ENCODE measurements around the gene GALNT14. TPM values are rescaled to one million over a fixed set of nuclear protein-coding genes. Genes with fewer than 3 reads are reported as not detected.

GALNT14 gene
- total and polyA plus RNA-seq, 2 donors (not counting 1 experiment from before 2014, with no cell fraction given), result 3.1 to 6.2 TPM

DNA sequence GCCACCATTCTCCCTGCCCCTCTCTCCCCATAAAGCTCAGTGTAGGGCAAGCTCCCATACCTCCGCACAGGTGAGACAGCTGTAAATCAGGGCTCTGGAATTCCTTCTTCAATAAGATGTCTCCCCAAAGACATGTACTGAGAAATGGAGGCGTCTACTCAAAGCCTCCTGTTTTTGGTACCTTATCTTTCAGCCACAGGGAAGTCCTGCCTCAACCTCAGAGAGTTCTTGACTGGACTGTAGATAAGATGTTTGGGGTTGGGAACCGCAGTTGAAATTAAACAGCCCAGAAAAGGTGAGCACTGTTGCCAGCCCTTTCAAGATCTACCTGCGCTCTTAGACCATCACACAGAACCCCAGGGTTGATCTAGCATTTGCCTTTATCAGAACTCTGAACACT is 1.4 kb upstream of the GALNT14 start:
- Mint-ChIP-seq H3K4me3 (no peak overlapping the region), H3K9me3 (ENCODE audit: insufficient read depth) (no peaks in the 10 kb centered on the region), H3K27ac (no peak overlapping the region), H3K4me1 (peaks cover 17% of the 10 kb centered on the region), H3K27me3 (peaks cover 21% of the 10 kb centered on the region)
- Histone ChIP-seq H3K9ac (ENCODE audit: low read length) (no peak overlapping the region), H3K79me2 (ENCODE audit: control insufficient read depth, insufficient read depth, low read length) (no peaks in the 10 kb centered on the region), H3K27me3 (replicated peaks in 1 of 4; ENCODE audit: control extremely low read depth in 1 of 4, control insufficient read depth in 3 of 4, insufficient read depth in 4 of 4, low read length in 3 of 4) (peaks cover 0 to 11% (median 7%) of the 10 kb centered on the region in 4 experiments), H3K36me3 (replicated peaks in 1 of 2; ENCODE audit: control extremely low read depth in 1 of 2, control insufficient read depth in 1 of 2, extremely low read depth in 1 of 2, insufficient read depth in 2 of 2, low read length in 1 of 2) (no peaks in the 10 kb centered on the region), H2AFZ (ENCODE audit: insufficient read depth, low read depth, low read length, poor library complexity, severe bottlenecking) (no peak overlapping the region), H3K9me3 (ENCODE audit: control extremely low read depth in 1 of 3, control insufficient read depth in 2 of 3, insufficient read depth in 1 of 3, low read length in 2 of 3) (no peaks in the 10 kb centered on the region), H3K4me3 (ENCODE audit: control extremely low read depth in 1 of 5, extremely low read depth in 1 of 5, insufficient read depth in 1 of 5, low read depth in 2 of 5, low read length in 4 of 5) (no peak overlapping the region), H4K20me1 (ENCODE audit: control insufficient read depth, insufficient read depth, low read length, poor library complexity, severe bottlenecking) (no peaks in the 10 kb centered on the region), H3K4me2 (replicated peaks; ENCODE audit: low read depth, low read length, poor library complexity, severe bottlenecking) (no peak overlapping the region), H3K4me1 (ENCODE audit: control insufficient read depth in 2 of 2, insufficient read depth in 2 of 2, low read length in 2 of 2) (peaks cover 15 to 16% of the 10 kb centered on the region in 2 donors), H3K27ac (ENCODE audit: low read length in 2 of 2) (no peak overlapping the region)
- TF ChIP-seq EZH2 (IDR thresholded peaks at IDR 0.05; ENCODE audit: borderline replicate concordance, insufficient read depth, low read depth, low read length, poor library complexity, severe bottlenecking), result no peak
- no peak for TF ChIP-seq CTCF (IDR thresholded peaks at IDR 0.05)
- DNase-seq (no peak), ATAC-seq (ENCODE audit: low read depth) (no peak)
- ChIA-PET POLR2A (no interaction called here), CTCF (interaction anchor here (1.8 to 5.5 kb wide), 4 partner anchors 17 to 194 kb away, joined by 4 to 37 read pairs (median 24); no protein-coding TSS in a partner anchor)
- intact Hi-C loops (cut with micrococcal nuclease), result loop anchor here (5.0 kb wide), 2 partner anchors 78 to 178 kb away; partner anchors contain the start of gene CAPN14
- WGBS (ENCODE audit: insufficient coverage), result 90% methylated on average over 1 of the region's 4 CpGs

GRCh38 chr2:31137211-31138036 is 816 bp downstream of the GALNT14 start:
- Histone ChIP-seq H3K36me3 (replicated peaks in 1 of 2; ENCODE audit: control extremely low read depth in 1 of 2, control insufficient read depth in 1 of 2, extremely low read depth in 1 of 2, insufficient read depth in 2 of 2, low read length in 1 of 2) (no peaks in the 10 kb centered on the region), H3K9ac (ENCODE audit: low read length) (peak overlapping the region; percentile 72), H3K27me3 (replicated peaks in 1 of 4; ENCODE audit: control extremely low read depth in 1 of 4, control insufficient read depth in 3 of 4, insufficient read depth in 4 of 4, low read length in 3 of 4) (peaks cover 0 to 11% (median 7%) of the 10 kb centered on the region in 4 experiments), H4K20me1 (ENCODE audit: control insufficient read depth, insufficient read depth, low read length, poor library complexity, severe bottlenecking) (no peaks in the 10 kb centered on the region), H3K4me3 (ENCODE audit: control extremely low read depth in 1 of 5, extremely low read depth in 1 of 5, insufficient read depth in 1 of 5, low read depth in 2 of 5, low read length in 4 of 5) (peak overlapping the region; percentile 56 to 81 (median 60)), H3K4me1 (ENCODE audit: control insufficient read depth in 2 of 2, insufficient read depth in 2 of 2, low read length in 2 of 2) (peaks cover 15 to 16% of the 10 kb centered on the region in 2 donors), H3K79me2 (ENCODE audit: control insufficient read depth, insufficient read depth, low read length) (no peaks in the 10 kb centered on the region), H3K27ac (ENCODE audit: low read length in 2 of 2) (no peak overlapping the region), H2AFZ (ENCODE audit: insufficient read depth, low read depth, low read length, poor library complexity, severe bottlenecking) (peak overlapping the region; percentile 73), H3K9me3 (ENCODE audit: control extremely low read depth in 1 of 3, control insufficient read depth in 2 of 3, insufficient read depth in 1 of 3, low read length in 2 of 3) (no peaks in the 10 kb centered on the region), H3K4me2 (replicated peaks; ENCODE audit: low read depth, low read length, poor library complexity, severe bottlenecking) (peak overlapping the region; percentile 95)
- Mint-ChIP-seq H3K27me3 (peaks cover 21% of the 10 kb centered on the region), H3K4me1 (peaks cover 17% of the 10 kb centered on the region), H3K9me3 (ENCODE audit: insufficient read depth) (no peaks in the 10 kb centered on the region), H3K27ac (peak overlapping the region; percentile 26), H3K4me3 (peak overlapping the region; percentile 90)
- TF ChIP-seq EZH2 (IDR thresholded peaks at IDR 0.05; ENCODE audit: borderline replicate concordance, insufficient read depth, low read depth, low read length, poor library complexity, severe bottlenecking), result no peak
- ATAC-seq (ENCODE audit: low read depth) (no peak), DNase-seq (peak; percentile 43)
- intact Hi-C loops (cut with micrococcal nuclease), result loop anchor here (1.0 to 5.0 kb wide), 4 partner anchors 80 to 196 kb away; partner anchors contain the start of gene CAPN14
- CTCF ChIA-PET, result interaction anchor here (0.6 to 5.5 kb wide), 16 partner anchors 8 to 991 kb away, joined by 3 to 37 read pairs (median 4); partner anchors contain the start of genes CAPN14 and YPEL5
- POLR2A ChIA-PET, result no interaction called here
- under 1% methylated on average over 71 of the region's 72 CpGs for WGBS (ENCODE audit: insufficient coverage)

Data from B cell (primary cell).